ENCODE results near the gene BFSP2.

DNA sequence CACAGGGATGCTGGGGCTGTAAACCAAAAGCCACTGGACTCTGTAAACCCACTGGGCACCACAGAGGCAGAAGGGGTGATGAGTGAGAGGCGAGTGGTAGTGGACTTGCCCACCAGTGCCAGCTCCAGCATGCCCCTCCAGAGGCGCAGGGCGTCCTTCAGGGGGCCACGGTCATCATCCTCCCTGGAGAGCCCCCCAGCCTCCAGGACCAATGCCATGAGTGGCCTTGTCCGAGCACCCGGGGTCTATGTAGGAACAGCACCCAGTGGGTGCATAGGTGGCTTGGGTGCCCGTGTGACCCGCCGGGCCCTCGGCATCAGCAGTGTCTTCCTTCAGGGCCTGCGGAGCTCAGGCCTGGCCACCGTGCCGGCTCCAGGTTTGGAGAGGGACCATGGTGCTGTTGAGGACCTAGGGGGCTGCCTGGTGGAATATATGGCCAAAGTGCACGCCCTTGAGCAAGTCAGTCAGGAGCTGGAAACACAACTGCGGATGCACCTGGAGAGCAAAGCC lies at the start of gene BFSP2:
- TF ChIP-seq, protein P1, sequence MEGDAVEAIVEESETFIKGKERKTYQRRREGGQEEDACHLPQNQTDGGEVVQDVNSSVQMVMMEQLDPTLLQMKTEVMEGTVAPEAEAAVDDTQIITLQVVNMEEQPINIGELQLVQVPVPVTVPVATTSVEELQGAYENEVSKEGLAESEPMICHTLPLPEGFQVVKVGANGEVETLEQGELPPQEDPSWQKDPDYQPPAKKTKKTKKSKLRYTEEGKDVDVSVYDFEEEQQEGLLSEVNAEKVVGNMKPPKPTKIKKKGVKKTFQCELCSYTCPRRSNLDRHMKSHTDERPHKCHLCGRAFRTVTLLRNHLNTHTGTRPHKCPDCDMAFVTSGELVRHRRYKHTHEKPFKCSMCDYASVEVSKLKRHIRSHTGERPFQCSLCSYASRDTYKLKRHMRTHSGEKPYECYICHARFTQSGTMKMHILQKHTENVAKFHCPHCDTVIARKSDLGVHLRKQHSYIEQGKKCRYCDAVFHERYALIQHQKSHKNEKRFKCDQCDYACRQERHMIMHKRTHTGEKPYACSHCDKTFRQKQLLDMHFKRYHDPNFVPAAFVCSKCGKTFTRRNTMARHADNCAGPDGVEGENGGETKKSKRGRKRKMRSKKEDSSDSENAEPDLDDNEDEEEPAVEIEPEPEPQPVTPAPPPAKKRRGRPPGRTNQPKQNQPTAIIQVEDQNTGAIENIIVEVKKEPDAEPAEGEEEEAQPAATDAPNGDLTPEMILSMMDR (IDR thresholded peaks at IDR 0.05), result no peak
- TF ChIP-seq EZH2 (IDR thresholded peaks at IDR 0.05; ENCODE audit: borderline replicate concordance, insufficient read depth, low read depth, low read length, poor library complexity, severe bottlenecking), result no peak
